D721Med (cell line): ENCODE data around the gene LRRC27.

Experiments
- DNase-seq: peaks from one replicate; pipeline ENCODE4 v3.0.0; 2011; ENCODE audit warnings: low spot score; ENCODE audit not compliant: insufficient read length
- FAIRE-seq: peaks from 2 replicates; lab custom pipeline; 2011; peaks lifted over from hg19 to GRCh38; lab: Jason Lieb, UNC
- TF ChIP-seq, protein P1 (sequence below): IDR thresholded peaks from 2 replicates; pipeline ENCODE4 v1.5.1; 2012; ENCODE audit warnings: mild to moderate bottlenecking, control low read depth; ENCODE audit not compliant: insufficient read depth; ENCODE audit errors: missing control alignments

Gene LRRC27

DNA sequence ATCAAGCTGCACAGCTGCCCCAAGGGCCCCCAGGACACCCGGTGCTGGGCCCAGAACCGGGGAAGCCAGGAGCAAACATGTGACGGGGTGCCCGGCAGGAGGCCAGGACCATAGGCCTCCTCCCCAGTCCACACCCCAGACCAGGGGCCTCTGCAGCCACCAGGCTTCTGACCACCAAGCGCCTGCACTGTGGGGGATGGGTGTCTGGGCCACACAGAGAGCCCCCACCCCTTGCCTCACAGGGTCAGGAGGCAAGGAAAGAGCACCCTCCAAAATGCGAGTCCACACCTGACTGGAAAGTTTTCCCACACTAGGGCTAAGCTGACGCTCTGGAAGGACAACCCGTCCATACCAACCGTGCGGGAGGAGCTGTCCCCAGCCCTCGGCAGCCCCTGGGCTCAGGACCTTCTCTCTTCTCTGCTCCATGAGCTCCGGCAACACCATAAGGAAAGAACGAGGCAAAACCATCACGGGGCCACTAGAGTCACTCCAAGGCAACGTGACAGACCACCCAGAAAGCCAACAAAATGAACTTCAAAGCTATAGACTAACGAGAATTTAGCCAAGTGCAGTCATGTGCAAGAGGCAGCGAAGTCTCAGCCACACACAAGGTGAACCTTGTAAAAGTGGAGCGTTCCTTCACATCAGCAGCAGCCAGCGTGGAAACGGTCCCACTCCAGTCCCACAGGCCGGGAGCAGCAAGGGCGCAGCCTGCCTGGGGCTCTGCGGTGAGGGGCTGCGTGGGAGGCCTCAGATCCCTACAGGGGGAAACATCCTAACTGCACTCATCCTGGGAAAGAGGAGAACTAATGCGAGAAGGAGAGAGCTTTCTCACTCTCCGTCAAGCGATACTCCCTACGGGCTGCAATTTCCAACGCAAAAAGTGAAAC, 29.3 kb upstream of the LRRC27 start:
- TF ChIP-seq, protein P1, sequence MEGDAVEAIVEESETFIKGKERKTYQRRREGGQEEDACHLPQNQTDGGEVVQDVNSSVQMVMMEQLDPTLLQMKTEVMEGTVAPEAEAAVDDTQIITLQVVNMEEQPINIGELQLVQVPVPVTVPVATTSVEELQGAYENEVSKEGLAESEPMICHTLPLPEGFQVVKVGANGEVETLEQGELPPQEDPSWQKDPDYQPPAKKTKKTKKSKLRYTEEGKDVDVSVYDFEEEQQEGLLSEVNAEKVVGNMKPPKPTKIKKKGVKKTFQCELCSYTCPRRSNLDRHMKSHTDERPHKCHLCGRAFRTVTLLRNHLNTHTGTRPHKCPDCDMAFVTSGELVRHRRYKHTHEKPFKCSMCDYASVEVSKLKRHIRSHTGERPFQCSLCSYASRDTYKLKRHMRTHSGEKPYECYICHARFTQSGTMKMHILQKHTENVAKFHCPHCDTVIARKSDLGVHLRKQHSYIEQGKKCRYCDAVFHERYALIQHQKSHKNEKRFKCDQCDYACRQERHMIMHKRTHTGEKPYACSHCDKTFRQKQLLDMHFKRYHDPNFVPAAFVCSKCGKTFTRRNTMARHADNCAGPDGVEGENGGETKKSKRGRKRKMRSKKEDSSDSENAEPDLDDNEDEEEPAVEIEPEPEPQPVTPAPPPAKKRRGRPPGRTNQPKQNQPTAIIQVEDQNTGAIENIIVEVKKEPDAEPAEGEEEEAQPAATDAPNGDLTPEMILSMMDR = no peak
- DNase-seq = no peak

DNA sequence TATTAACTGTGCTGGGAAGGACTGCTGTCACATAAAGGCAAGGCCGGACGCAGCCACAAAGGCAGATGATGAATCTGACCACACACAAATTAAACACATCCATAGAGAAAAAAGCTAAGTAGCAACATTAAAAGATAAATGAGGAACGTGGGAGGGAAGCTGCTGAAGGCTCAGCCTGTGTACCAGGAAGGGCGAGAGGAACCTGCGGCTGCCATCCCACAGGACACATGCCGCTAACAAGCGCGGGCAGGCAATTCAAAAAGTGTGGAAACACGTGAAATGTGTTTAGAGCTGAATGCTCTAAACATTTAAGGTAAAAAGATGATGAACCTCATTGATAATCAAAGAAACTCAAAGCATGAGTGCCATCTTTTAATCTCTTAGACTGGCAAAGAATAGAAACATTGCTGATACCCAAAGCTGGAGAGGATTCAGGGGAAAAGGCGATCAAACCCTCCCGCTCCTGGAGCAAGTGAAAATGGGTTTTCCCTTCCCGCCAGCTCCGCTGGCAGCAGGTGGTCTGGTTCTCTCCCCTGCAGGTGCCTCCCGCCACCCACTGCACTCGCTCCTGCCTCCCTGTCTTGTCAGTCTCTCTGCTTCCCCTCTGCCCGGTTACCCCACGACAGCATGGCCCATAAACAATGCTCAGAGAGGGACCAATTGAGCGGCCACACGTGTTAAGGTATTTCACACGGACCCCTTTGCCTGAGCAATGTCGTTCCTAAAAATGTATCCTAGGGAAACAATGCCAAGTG, 28.5 kb upstream of the LRRC27 start:
- DNase-seq = no peak
- TF ChIP-seq, protein P1 = no peak
- no peak for FAIRE-seq

More for the DNA sequence above, 29.3 kb upstream of the LRRC27 start:
- no peak for FAIRE-seq

DNA sequence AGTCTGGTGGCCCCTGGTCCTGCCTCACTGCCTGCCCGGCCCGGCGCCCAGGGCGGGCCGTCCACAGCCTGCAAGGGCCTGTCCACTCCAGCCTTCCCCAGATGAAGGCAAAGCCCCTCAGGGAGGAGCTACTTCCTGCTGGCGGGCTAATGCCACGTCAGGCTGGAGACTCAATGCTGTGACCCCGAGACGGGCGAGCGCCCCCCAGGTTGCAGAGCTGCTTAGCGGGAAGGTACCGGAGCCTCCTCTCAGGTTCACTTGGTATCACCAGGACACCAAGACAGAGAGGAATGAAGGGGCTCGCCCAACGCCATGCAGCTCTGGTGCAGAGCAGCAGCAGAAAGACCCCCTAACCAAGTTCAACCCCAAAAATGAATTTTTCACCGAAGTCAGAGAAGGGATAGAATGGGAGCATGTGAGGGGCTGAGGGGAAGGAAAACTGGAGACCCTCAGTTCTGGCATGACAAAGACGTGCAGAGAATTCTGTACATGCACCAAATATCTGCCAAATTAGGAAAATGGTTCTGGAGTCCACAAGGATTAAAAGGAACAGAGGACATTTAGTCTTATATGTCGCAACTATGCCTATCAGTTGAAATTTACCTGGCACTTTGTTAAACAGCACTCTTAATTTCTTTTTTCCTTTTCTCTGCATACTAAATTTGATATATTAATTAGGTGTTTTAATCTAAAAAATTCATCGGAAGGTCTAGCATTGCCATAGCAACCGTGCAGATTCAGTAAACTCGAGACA, 27.1 kb upstream of the LRRC27 start:
- TF ChIP-seq, protein P1 = no peak
- DNase-seq (no peak), FAIRE-seq (no peak)

DNA sequence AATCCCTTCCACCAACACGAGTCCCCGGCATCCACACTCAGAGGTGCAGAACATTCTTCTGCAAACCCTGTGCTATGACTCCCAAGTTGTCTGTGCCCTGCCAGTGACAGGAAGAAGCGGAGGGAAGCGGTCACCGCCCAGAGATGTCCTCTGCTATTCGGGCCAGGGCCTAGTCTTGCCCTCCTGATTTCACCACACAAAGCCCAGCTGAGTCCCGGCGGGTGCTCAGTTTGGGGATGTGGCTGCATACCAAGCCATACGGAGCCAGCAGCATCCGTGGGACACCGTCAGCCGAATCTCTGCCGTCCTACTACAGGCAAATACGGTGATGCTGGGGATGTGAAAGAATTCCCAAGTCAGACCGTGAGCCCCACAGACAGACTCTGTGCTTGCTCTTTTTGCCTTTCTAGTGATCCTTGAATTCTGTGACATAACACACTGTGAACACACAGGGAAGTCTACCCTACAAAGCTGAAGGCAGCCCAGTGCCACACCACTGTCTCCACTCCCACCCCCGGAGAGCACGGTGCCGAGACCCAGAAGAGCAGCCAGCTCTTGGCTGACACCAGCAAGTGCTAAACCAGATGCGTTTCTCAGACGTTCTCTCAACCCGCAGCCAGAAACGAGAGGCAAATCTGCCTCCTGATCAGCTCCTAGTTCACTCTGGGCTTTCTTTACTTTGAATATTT, 26.2 kb upstream of the LRRC27 start:
- DNase-seq (no peak), FAIRE-seq (no peak)

DNA sequence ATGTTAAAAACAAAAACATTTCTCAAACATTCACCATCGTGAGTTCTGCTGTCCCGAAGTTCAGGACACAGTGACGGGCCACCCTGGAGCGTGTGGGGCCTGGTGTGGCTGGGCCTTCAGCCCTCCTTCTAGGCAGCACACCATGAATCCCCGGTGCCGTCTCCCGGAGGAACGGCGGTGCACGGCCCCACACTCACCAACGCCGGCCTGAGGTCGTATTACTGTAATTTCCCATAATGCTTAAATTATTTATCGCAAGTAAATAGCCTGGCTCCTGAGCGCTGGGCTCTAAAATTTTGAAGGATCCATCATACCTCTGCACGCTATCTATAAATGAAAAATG, 25.7 kb upstream of the LRRC27 start:
- TF ChIP-seq, protein P1 = no peak
- no peak for FAIRE-seq
- no peak for DNase-seq

More for the DNA sequence above, 26.2 kb upstream of the LRRC27 start:
- TF ChIP-seq, protein P1 = no peak

DNA sequence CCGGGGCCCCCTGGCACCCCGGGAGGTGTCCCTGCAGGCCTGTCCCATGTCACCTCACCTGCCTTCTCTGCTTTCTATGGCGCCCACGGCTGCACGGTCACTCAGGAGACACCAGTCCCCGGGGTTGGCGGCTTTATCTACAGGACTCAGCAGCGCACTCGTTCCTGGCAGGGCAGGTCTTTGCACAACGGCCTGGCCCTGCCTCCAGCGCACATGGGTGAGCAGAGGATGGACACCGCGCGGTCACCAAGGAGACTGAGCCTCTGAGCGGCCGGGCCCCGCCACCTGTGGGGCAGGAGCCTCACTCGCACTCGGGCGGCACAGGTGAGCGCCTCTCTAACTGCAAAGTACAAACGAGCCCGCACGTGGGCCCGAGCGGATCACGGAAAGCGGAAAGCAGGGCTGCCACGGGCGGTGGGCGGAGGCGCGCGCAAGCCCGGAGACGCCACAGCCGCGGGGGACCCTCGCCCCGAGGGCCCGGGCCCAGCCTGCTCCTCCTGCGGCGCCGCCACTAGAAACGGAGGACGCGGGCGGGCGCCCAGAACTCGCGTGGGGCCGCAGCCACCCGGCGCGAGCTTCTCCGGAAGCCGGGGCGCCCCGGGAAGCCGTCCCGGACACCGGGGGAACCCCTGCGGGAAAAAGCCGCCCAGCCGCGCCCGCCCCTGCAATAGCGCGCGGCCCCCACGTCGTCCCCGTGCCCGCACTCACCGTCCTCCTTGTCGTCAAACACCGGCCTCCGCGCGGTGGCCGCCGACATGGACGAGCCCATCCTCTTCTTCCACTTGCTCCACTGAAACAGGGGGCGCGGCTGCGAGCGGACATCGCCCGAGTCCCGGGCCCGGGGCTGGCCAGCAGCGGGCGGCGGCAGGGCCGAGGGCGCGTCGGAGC, 24.9 kb upstream of the LRRC27 start:
- TF ChIP-seq, protein P1 = no peak
- DNase-seq = no peak
- FAIRE-seq = no peak
